ENCODE measurements around the gene BTBD16. TPM values are rescaled to one million over a fixed set of nuclear protein-coding genes. Genes with fewer than 3 reads are reported as not detected.

BTBD16 gene
- total and polyA plus RNA-seq, 2 donors (not counting 1 experiment from before 2014, with no cell fraction given): not detected

DNA sequence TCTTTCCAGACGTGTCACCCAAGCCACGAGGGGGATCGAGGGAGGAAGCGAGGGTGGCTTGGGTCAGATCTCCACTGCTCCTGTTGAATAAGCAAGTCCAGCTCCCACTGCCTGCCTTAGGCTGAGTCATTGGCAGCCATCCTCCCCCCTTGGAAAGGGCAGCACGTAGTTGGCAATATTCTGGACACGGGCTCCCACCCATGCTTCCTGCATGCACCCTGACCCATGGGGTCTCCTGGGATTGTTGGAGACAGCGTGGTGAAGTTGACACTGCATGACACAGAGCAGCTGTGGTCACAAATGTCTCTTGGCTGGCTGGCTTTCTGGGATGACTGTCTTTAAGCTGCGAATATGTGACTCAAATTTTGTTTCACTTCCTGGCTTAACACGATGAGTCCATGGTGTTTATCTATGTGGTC lies 11.2 kb downstream of the BTBD16 start:
- no peak for DNase-seq
- H2AFZ ChIP-seq (ENCODE audit: insufficient read depth, low read depth, low read length, poor library complexity, severe bottlenecking): no peak overlapping the region
- no peak overlapping the region for H3K4me2 ChIP-seq (replicated peaks; ENCODE audit: low read depth, low read length, poor library complexity, severe bottlenecking)
- peaks cover 0 to 4% (median 0%) of the 10 kb centered on the region in 4 experiments for H3K27me3 ChIP-seq (replicated peaks in 1 of 4; ENCODE audit: control extremely low read depth in 1 of 4, control insufficient read depth in 3 of 4, insufficient read depth in 4 of 4, low read length in 3 of 4)
- peaks cover 35% of the 10 kb centered on the region for H3K27me3 Mint-ChIP-seq
- H3K4me3 Mint-ChIP-seq: no peak overlapping the region
- 82% methylated on average over 9 of the region's 9 CpGs for WGBS (ENCODE audit: insufficient coverage)
- no peaks in the 10 kb centered on the region for H3K79me2 ChIP-seq (ENCODE audit: control insufficient read depth, insufficient read depth, low read length)
- no peaks in the 10 kb centered on the region for H3K9me3 Mint-ChIP-seq (ENCODE audit: insufficient read depth)
- no peaks in the 10 kb centered on the region for H4K20me1 ChIP-seq (ENCODE audit: control insufficient read depth, insufficient read depth, low read length, poor library complexity, severe bottlenecking)
- no peaks in the 10 kb centered on the region for H3K4me1 ChIP-seq (ENCODE audit: control insufficient read depth in 2 of 2, insufficient read depth in 2 of 2, low read length in 2 of 2)
- H3K27ac Mint-ChIP-seq: no peak overlapping the region
- intact Hi-C loops (cut with micrococcal nuclease): no loop called here
- CTCF ChIA-PET: no interaction called here
- H3K36me3 ChIP-seq (replicated peaks in 1 of 2; ENCODE audit: control extremely low read depth in 1 of 2, control insufficient read depth in 1 of 2, extremely low read depth in 1 of 2, insufficient read depth in 2 of 2, low read length in 1 of 2): no peaks in the 10 kb centered on the region
- no peak overlapping the region for H3K4me3 ChIP-seq (ENCODE audit: control extremely low read depth in 1 of 5, extremely low read depth in 1 of 5, insufficient read depth in 1 of 5, low read depth in 2 of 5, low read length in 4 of 5)
- H3K27ac ChIP-seq (ENCODE audit: low read length in 2 of 2): no peak overlapping the region
- H3K9ac ChIP-seq (ENCODE audit: low read length): no peak overlapping the region
- no peaks in the 10 kb centered on the region for H3K9me3 ChIP-seq (ENCODE audit: control extremely low read depth in 1 of 3, control insufficient read depth in 2 of 3, insufficient read depth in 1 of 3, low read length in 2 of 3)
- TF ChIP-seq, protein P1, sequence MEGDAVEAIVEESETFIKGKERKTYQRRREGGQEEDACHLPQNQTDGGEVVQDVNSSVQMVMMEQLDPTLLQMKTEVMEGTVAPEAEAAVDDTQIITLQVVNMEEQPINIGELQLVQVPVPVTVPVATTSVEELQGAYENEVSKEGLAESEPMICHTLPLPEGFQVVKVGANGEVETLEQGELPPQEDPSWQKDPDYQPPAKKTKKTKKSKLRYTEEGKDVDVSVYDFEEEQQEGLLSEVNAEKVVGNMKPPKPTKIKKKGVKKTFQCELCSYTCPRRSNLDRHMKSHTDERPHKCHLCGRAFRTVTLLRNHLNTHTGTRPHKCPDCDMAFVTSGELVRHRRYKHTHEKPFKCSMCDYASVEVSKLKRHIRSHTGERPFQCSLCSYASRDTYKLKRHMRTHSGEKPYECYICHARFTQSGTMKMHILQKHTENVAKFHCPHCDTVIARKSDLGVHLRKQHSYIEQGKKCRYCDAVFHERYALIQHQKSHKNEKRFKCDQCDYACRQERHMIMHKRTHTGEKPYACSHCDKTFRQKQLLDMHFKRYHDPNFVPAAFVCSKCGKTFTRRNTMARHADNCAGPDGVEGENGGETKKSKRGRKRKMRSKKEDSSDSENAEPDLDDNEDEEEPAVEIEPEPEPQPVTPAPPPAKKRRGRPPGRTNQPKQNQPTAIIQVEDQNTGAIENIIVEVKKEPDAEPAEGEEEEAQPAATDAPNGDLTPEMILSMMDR (IDR thresholded peaks at IDR 0.05): no peak
- no peak for TF ChIP-seq EZH2 (IDR thresholded peaks at IDR 0.05; ENCODE audit: borderline replicate concordance, insufficient read depth, low read depth, low read length, poor library complexity, severe bottlenecking)
- POLR2A ChIA-PET: no interaction called here
- no peak for ATAC-seq (ENCODE audit: low read depth)
- no peaks in the 10 kb centered on the region for H3K4me1 Mint-ChIP-seq

DNA sequence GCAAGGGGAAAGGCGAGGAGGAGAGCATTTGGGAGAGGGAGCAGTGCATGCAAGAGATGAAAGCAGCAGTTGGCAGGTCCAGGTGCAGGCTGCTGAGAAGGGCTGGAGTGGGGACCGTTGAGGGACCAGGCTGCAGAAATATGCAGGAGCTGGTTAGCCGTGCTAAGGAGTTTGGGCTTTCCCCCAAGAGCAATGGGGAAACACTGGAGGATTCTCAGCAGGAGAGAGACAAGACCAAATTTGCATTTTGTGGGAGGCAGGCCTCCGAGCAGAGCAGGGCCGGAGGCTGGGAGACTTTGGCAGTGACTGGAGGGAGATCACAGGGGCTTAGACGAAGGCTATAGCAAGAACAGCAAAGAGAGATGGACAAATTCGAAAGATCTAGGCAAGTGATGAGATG lies 11.8 kb downstream of the BTBD16 start:
- Mint-ChIP-seq H3K27ac (no peak overlapping the region), H3K27me3 (peaks cover 34% of the 10 kb centered on the region), H3K9me3 (ENCODE audit: insufficient read depth) (no peaks in the 10 kb centered on the region), H3K4me1 (no peaks in the 10 kb centered on the region), H3K4me3 (no peak overlapping the region)
- no peak overlapping the region for H3K9ac ChIP-seq (ENCODE audit: low read length)
- no peak overlapping the region for H3K27ac ChIP-seq (ENCODE audit: low read length in 2 of 2)
- no peak for DNase-seq
- ATAC-seq (ENCODE audit: low read depth): no peak
- H3K79me2 ChIP-seq (ENCODE audit: control insufficient read depth, insufficient read depth, low read length): no peaks in the 10 kb centered on the region
- ChIA-PET CTCF (no interaction called here), POLR2A (no interaction called here)
- no peak overlapping the region for H2AFZ ChIP-seq (ENCODE audit: insufficient read depth, low read depth, low read length, poor library complexity, severe bottlenecking)
- no peaks in the 10 kb centered on the region for H3K9me3 ChIP-seq (ENCODE audit: control extremely low read depth in 1 of 3, control insufficient read depth in 2 of 3, insufficient read depth in 1 of 3, low read length in 2 of 3)
- 69% methylated on average over 7 of the region's 7 CpGs for WGBS (ENCODE audit: insufficient coverage)
- no peak overlapping the region for H3K4me3 ChIP-seq (ENCODE audit: control extremely low read depth in 1 of 5, extremely low read depth in 1 of 5, insufficient read depth in 1 of 5, low read depth in 2 of 5, low read length in 4 of 5)
- H3K4me2 ChIP-seq (replicated peaks; ENCODE audit: low read depth, low read length, poor library complexity, severe bottlenecking): no peak overlapping the region
- H3K4me1 ChIP-seq (ENCODE audit: control insufficient read depth in 2 of 2, insufficient read depth in 2 of 2, low read length in 2 of 2): no peaks in the 10 kb centered on the region
- no peaks in the 10 kb centered on the region for H3K36me3 ChIP-seq (replicated peaks in 1 of 2; ENCODE audit: control extremely low read depth in 1 of 2, control insufficient read depth in 1 of 2, extremely low read depth in 1 of 2, insufficient read depth in 2 of 2, low read length in 1 of 2)
- H4K20me1 ChIP-seq (ENCODE audit: control insufficient read depth, insufficient read depth, low read length, poor library complexity, severe bottlenecking): no peaks in the 10 kb centered on the region
- no peak for TF ChIP-seq EZH2 (IDR thresholded peaks at IDR 0.05; ENCODE audit: borderline replicate concordance, insufficient read depth, low read depth, low read length, poor library complexity, severe bottlenecking)
- TF ChIP-seq, protein P1 (IDR thresholded peaks at IDR 0.05): no peak
- peaks cover 0 to 4% (median 0%) of the 10 kb centered on the region in 4 experiments for H3K27me3 ChIP-seq (replicated peaks in 1 of 4; ENCODE audit: control extremely low read depth in 1 of 4, control insufficient read depth in 3 of 4, insufficient read depth in 4 of 4, low read length in 3 of 4)
- intact Hi-C loops (cut with micrococcal nuclease): no loop called here

Data from B cell (primary cell).